Tibial artery (tissue), 4 donors: ENCODE measurements around the gene CAMTA1.

Source experiments
- DNase-seq, 2 donors: peaks; one replicate each; pipeline ENCODE4 v3.0.0-alpha.2; 2019
- H3K27ac ChIP-seq, 2 donors: fragments of 200-600 bp; sonication (generic) in 1 of 2; 1 replicate in 1 of 2; 2 replicates in 1 of 2; pipeline ENCODE4 v1.5.1; 2018 to 2019; ENCODE audit warnings: mild to moderate bottlenecking in 1 of 2
- H3K27me3 ChIP-seq, 2 donors: fragments of 200-600 bp; sonication (generic) in 1 of 2; one replicate each; pipeline versions ENCODE4 v1.5.1 to v1.6.0; 2016 to 2019
- H3K36me3 ChIP-seq, 3 donors: fragments of 200-600 bp; sonication (generic) in 2 of 3; one replicate each; pipeline ENCODE4 v1.5.1; 2016 to 2019; ENCODE audit warnings: mild to moderate bottlenecking in 2 of 3
- H3K4me1 ChIP-seq, 4 donors: fragments of 200-600 bp; sonication (generic) in 2 of 4; 1 replicate in 3 of 4; 2 replicates in 1 of 4; pipeline ENCODE4 v1.5.1; 2016 to 2019
- H3K4me3 ChIP-seq, 2 donors: fragments of 200-600 bp; sonication (generic) in 1 of 2; 1 replicate in 1 of 2; 2 replicates in 1 of 2; pipeline ENCODE4 v1.5.1; 2018 to 2019; ENCODE audit warnings: mild to moderate bottlenecking in 2 of 2
- H3K9me3 ChIP-seq, 3 donors: fragments of 200-600 bp; sonication (generic) in 1 of 3; one replicate each; pipeline ENCODE4 v1.5.1; 2016 to 2019
- intact Hi-C: fragments of 100-400 bp; cut with DNase I; formaldehyde crosslinking; loops from one replicate; pipeline ENCODE4 v1.15.0; 2023; ENCODE audit warnings: low total_unique reads
- TF ChIP-seq, protein P1 (sequence below), 2 experiments: fragments of 200-600 bp in 1 of 2; fragments of 450-650 bp in 1 of 2; IDR thresholded peaks; one replicate each; pipeline ENCODE4 v1.5.1; 2017 to 2019; ENCODE audit warnings: antibody characterized with exemption in 2 of 2, mild to moderate bottlenecking in 1 of 2, moderate library complexity in 1 of 2

Gene CAMTA1

DNA sequence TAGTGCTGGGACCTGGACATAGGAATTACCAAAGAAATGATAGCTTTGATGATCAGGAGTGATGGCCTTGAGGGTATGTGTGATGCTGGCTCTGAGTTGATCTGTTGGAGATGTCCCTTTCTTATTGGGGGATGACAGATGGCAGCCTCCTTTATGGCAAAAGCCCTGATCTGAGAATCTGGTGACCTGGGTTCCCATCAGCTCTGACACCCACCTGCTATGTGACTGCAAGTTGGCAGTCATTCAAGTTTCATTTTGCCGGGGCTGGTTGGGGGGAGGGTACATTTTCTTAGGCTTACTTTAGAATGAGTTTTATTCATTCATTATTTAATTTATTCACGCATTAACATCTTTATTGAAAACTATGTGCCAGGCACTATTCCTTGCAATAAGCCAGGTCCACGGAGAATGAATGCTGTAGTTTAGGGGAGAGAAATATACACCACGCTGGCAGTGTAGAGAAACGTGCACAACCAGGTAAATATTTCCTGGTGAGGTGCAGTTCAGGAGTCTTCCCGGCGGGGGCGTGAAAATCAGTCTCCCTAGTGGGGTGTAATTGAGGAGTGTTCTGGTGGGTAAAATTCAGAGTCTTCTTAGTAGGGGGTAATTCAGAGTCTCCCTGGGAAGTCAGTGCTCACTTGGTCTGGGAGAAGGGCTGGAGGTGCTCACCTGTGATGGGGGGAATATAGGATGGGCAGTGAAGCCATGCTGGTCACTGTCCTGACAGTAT lies 401.3 kb downstream of the CAMTA1 start:
- no peak for DNase-seq
- no peaks in the 10 kb centered on the region for H3K9me3 ChIP-seq
- no peaks in the 10 kb centered on the region for H3K36me3 ChIP-seq
- H3K27me3 ChIP-seq = peaks cover 0 to 4% of the 10 kb centered on the region in 2 donors
- no peaks in the 10 kb centered on the region for H3K4me1 ChIP-seq
- intact Hi-C loops = no loop called here
- no peak overlapping the region for H3K27ac ChIP-seq
- TF ChIP-seq, protein P1, sequence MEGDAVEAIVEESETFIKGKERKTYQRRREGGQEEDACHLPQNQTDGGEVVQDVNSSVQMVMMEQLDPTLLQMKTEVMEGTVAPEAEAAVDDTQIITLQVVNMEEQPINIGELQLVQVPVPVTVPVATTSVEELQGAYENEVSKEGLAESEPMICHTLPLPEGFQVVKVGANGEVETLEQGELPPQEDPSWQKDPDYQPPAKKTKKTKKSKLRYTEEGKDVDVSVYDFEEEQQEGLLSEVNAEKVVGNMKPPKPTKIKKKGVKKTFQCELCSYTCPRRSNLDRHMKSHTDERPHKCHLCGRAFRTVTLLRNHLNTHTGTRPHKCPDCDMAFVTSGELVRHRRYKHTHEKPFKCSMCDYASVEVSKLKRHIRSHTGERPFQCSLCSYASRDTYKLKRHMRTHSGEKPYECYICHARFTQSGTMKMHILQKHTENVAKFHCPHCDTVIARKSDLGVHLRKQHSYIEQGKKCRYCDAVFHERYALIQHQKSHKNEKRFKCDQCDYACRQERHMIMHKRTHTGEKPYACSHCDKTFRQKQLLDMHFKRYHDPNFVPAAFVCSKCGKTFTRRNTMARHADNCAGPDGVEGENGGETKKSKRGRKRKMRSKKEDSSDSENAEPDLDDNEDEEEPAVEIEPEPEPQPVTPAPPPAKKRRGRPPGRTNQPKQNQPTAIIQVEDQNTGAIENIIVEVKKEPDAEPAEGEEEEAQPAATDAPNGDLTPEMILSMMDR (IDR thresholded peaks at IDR 0.05) = no peak
- H3K4me3 ChIP-seq = no peak overlapping the region

DNA sequence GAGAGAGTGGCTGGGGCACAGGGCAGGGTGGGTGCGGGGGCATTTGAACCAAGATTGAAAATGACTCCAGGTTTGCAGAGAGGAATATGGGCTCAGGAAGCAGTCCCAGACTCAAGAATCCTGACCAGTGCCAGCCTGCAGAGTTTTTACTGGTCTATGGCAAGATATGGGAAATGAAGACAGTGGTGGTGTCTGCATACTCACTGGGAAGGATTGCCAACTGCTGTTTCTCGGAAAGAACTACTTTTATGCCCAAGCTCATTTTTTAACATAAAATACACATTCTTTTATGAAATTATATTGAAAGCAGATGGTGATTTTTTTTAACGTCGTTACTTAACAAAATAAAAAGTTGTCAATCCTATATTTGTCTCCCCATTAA lies 401.8 kb downstream of the CAMTA1 start:
- intact Hi-C loops = no loop called here
- DNase-seq = no peak
- no peak overlapping the region for H3K27ac ChIP-seq
- TF ChIP-seq, protein P1 (IDR thresholded peaks at IDR 0.05) = no peak
- no peak overlapping the region for H3K4me3 ChIP-seq
- no peaks in the 10 kb centered on the region for H3K4me1 ChIP-seq
- peaks cover 0 to 4% of the 10 kb centered on the region in 2 donors for H3K27me3 ChIP-seq
- H3K9me3 ChIP-seq = no peaks in the 10 kb centered on the region
- no peaks in the 10 kb centered on the region for H3K36me3 ChIP-seq

DNA sequence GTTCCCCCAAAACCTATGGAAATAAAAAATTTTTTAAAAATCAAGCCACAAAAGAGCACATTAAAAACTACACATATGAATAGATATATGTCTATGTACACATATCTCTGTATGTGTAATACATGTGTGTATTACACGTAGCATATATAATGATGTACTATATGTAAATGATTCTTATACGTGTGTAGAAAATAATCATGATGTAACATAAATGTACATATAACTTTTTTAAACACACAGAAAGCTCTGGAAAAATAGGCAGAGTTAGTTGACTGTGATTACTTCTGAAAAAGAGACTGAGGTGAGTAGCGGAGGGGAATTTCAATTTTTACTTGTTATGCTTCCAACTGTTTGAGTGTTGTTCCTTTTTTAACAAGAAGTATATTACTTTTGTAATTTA lies 405.0 kb downstream of the CAMTA1 start:
- no peaks in the 10 kb centered on the region for H3K36me3 ChIP-seq
- H3K4me3 ChIP-seq = no peak overlapping the region
- intact Hi-C loops = no loop called here
- no peak overlapping the region for H3K27ac ChIP-seq
- TF ChIP-seq, protein P1 (IDR thresholded peaks at IDR 0.05) = no peak
- DNase-seq = no peak
- H3K27me3 ChIP-seq = peaks cover 0 to 4% of the 10 kb centered on the region in 2 donors
- H3K9me3 ChIP-seq = no peaks in the 10 kb centered on the region
- H3K4me1 ChIP-seq = no peaks in the 10 kb centered on the region

DNA sequence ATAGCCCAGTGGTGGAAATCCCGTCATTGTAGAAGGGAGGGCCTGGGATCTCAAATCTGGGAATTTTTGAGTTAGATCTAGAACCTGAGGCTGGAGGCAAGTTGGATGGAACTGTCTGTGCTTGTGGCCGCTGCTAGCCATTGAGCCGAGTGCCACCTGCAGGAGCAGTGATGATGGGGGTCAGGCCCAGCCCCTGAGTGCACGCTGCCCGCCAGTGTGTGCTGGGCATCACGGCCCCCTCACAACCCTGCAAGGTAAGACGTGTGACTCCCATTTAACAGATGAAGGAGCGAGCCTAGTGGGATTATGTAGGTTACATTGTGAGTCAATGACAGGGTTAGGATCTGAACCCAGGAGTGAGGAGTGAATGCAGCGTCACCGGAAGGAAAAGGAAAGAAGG lies 407.2 kb downstream of the CAMTA1 start:
- Histone ChIP-seq H3K27ac (no peak overlapping the region), H3K4me1 (no peaks in the 10 kb centered on the region), H3K9me3 (no peaks in the 10 kb centered on the region), H3K27me3 (no peaks in the 10 kb centered on the region), H3K36me3 (no peaks in the 10 kb centered on the region), H3K4me3 (no peak overlapping the region)
- TF ChIP-seq, protein P1 (IDR thresholded peaks at IDR 0.05) = no peak
- DNase-seq = no peak
- intact Hi-C loops = no loop called here

DNA sequence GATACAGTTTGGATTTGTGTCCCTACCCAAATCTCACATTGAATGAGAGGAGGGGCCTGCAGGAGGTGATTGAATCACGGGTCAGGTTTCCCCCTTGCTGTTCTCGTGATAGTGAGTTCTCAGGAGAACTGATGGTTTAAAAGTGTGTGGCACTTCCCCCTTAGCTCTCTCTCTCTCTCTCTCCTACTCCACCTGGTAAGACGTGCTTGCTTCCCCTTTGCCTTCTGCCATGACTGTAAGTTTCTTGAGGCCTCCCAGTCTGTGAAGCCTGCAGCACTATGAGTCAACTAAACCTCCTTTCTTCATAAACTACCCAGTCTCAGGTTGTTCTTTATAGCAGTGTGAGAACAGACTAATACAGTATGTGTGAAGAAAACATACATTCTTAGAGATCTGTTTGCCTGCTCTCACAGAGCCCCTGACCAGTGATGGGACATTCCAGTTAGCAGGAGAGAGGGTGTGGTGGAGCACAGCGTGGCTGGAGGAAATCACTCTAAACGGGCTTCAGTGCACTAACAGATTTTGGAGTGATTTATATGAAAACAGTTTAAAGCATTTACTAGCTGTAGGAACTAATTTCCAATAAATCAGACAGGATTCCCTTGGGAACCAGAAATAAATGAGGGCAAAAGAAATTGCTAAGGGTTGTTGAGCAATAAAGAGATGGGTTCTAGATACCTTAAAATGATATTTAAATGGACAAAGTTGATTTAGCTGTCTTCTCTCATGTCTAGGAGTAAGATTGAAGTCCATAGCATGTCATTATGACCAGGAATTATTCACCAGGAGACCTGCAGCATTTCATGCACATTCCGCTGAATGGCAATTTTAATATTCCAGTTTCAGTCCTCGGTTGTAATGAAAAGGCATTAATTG lies 411.0 kb downstream of the CAMTA1 start:
- Histone ChIP-seq H3K27me3 (peaks cover 0 to 20% of the 10 kb centered on the region in 2 donors), H3K27ac (no peak overlapping the region), H3K36me3 (no peaks in the 10 kb centered on the region), H3K9me3 (no peaks in the 10 kb centered on the region), H3K4me3 (no peak overlapping the region), H3K4me1 (no peaks in the 10 kb centered on the region)
- TF ChIP-seq, protein P1 (IDR thresholded peaks at IDR 0.05) = no peak
- no peak for DNase-seq
- intact Hi-C loops = no loop called here
